Left ventricle myocardium superior (tissue), 1 donor: ENCODE data around the gene AVL9. TPM values are rescaled to one million over a fixed set of nuclear protein-coding genes. Genes with fewer than 3 reads are reported as not detected.
"Not testable (repeated sequence)": the region's sequence is repeated elsewhere in the genome, so short reads cannot be mapped to it uniquely, and the experiment has no call there.

Source experiments
- ATAC-seq: fragments of 200-7000 bp; cut with Tn5 transposase; one replicate; pipeline ENCODE4 v1.9.1; 2020; ENCODE audit warnings: mild to moderate bottlenecking, moderate library complexity
- DNase-seq: peaks from one replicate; pipeline ENCODE4 v3.0.0-alpha.2; 2020
- intact Hi-C: fragments of 100-400 bp; cut with micrococcal nuclease; formaldehyde crosslinking; loops from one replicate; pipeline ENCODE4 v1.11.0; 2022
- total RNA-seq: library from RNA; stranded (reverse); fragmentation: NEBNext Ultra II Directional; extraction: Animal tissue kit (Norgen Biotek cat#: 25700); gene quantifications from one replicate; pipeline ENCODE4 v1.2.1, GENCODE V29; 2021
- donor health status: DM: no; HTN: yes; CAD: no; lungs with severe emphysema.

AVL9 gene
- total RNA-seq, 1 donor from 2014 or later = 12.8 TPM

- intact Hi-C loops = no loop called here
- DNase-seq = no peak
- ATAC-seq = no peak
Measured at GRCh38 chr7:32489788-32490126, 5.5 kb upstream of the AVL9 start.

GRCh38 chr7:32490127-32490796 lies 5.0 kb upstream of the AVL9 start, which contains the start of gene LSM5:
LSM5 (minus strand) TSS chr7:32490380; CDS start chr7:32490365, 15 bp downstream.
- intact Hi-C loops = no loop called here
- DNase-seq (peak; percentile 94), ATAC-seq (peak; percentile 89)

GRCh38 chr7:32494946-32495297 lies 367 bp upstream of the AVL9 start:
- intact Hi-C loops = no loop called here
- DNase-seq = no peak
- peak; percentile 14 for ATAC-seq

GRCh38 chr7:32496052-32496813 lies 944 bp downstream of the AVL9 start:
- ATAC-seq (no peak), DNase-seq (no peak)
- intact Hi-C loops = no loop called here

GRCh38 chr7:32499755-32500154 lies 4.5 kb downstream of the AVL9 start:
- DNase-seq, ATAC-seq, intact Hi-C loops: not testable (repeated sequence)

DNA sequence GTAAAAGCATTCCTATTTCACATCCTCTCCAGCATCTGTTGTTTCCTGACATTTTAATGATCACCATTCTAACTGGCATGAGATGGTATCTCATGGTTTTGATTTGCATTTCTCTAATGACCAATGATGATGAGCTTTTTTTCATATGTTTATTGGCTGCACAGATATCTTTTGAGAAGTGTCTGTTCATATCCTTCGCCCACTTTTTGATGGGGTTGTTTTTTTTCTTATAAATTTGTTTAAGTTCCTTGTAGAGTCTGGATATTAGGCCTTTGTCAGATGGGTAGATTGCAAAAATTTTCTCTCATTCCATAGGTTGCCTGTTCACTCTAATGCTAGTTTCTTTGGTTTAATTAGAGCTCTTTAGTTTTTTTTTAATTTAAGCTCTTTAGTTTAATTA lies 4.9 kb downstream of the AVL9 start:
- ATAC-seq, DNase-seq, intact Hi-C loops: not testable (repeated sequence)

- ATAC-seq (peak; percentile 36), DNase-seq (no peak)
- intact Hi-C loops = no loop called here
Measured at GRCh38 chr7:32500922-32501341, 5.6 kb downstream of the AVL9 start.

DNA sequence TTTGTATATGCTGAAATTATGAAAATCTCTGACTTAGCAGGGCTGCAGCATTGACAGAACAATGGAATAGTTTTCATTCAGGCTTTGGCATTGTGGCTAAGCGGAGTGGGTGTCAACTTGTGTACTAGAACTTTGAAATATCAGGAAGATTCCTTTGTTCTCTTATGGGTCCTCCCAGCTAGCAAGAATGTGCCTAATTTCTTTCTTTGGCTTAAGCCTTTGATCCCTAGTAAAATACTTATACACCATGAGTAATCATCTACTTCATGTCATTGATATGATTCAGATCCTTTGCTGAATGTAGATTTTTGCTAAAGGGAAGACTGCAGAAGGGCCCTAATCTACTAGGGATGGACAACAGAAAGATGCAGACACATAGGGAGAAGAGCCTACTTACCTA lies 6.2 kb downstream of the AVL9 start:
- DNase-seq (no peak), ATAC-seq (peak; percentile 39)
- intact Hi-C loops = no loop called here

DNA sequence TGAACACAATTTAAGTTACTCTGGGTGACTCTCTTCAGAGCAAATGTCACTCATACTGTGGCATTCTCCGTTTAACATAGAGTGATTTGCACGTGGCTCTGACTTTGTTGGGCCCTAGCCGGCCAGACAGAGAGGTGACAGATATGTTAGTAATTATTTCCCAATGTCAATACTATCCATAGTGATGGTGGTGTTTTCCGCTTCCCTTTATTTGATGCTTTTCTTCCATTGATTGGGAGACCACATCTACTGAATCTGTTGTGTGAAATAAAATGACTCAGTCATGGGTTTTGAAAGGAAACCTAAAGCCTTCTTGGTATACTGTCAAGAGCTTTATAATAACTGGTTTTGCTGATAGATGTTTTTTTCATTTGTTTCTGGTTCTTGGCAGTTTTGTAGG lies 7.4 kb downstream of the AVL9 start:
- no peak for DNase-seq
- intact Hi-C loops = no loop called here

GRCh38 chr7:32506266-32507054 lies 11.2 kb downstream of the AVL9 start:
- ATAC-seq = no peak
- intact Hi-C loops = no loop called here
- no peak for DNase-seq

More for the DNA sequence above, 7.4 kb downstream of the AVL9 start:
- no peak for ATAC-seq

- DNase-seq = no peak
- intact Hi-C loops = no loop called here
- no peak for ATAC-seq
Measured at GRCh38 chr7:32507414-32507813, 12.1 kb downstream of the AVL9 start.

DNA sequence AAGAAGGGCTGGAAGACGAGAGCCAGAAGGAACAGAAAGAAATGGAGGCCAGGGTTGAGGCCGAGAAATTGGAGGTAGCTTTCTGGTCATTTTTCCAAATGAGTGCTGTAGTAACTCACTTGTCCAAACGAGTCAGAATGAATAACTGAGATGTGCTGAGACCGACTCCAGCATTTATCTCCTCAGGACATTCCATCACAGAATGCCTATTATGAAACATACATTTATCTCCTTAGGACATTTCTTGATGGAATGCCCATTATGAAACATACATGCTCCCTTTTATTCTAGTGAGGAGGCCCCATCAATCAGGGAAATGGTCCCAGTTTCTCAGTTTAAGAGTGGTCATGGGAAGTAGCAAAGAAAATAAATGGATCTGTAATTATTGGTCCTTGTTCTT lies 16.5 kb downstream of the AVL9 start:
- intact Hi-C loops = no loop called here
- DNase-seq = no peak
- ATAC-seq = no peak

DNA sequence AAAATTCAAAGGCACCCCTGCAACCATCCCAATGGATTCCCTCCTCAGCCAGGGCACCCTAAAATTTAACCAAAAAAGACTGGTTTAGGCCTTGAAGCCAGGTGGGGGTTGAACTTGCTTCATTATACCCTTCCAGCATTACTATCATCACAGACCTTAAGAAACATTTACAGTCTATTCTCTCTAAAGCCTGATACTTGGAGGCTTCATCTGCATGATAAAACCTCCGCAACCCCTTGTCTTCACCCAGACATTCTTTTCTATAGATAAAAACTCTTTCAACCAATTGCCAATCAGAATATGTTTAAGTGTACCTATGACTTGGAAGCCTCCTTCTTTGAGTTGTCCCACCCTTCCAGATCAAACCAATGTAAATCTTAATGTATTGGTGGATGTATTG lies 17.9 kb downstream of the AVL9 start:
- intact Hi-C loops = no loop called here
- ATAC-seq (no peak), DNase-seq (no peak)

- DNase-seq (no peak), ATAC-seq (no peak)
- intact Hi-C loops = no loop called here
Measured at GRCh38 chr7:32515890-32516550, 20.7 kb downstream of the AVL9 start.

DNA sequence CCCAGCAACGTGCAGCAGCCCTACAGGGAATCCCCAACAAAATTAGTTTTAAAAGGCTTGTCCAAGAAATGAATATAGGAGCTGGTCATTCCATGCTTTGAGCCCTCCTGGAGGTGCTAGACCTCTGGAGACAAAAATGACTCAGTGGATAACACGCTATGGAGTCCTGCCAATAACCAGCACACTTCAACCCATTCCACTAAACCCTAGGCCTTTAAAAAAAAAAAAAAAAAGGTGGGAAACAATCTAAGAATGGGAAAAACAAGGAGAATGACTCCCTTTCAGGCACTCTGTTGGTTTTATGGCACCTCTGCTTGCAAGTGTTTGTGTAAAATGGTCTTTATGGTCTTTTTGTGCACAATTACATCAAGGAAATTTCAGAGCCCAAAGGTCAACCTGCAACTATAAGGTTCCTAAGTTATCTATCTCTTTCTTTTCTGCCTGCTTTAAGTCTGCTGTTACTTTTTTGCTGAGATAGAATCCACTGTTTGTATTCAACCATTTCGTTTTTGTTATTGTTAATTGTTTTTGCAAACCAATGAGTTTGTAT lies 21.3 kb downstream of the AVL9 start:
- ATAC-seq = peak; percentile 48
- intact Hi-C loops = no loop called here
- no peak for DNase-seq

GRCh38 chr7:32518534-32519140 lies 23.3 kb downstream of the AVL9 start:
- no peak for ATAC-seq
- DNase-seq = no peak
- intact Hi-C loops = no loop called here

DNA sequence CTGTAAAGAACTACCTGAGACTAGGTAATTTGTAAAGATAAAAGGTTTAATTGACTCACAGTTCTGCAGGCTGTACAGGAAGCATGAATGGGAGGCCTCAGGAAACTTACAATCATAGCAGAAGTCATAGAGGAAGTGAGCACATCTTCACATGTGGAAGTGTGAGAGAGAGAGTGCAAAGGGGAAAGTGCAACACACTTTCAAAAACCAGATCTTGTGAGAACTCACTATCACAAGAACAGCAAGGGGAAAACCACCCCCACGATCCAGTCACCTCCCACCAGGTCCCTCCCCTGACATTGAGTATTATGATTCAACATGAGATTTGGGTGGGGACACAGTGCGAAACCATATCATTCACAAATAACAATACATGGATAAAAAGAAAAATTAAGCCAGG lies 24.5 kb downstream of the AVL9 start:
- intact Hi-C loops = no loop called here
- DNase-seq (no peak), ATAC-seq (no peak)

DNA sequence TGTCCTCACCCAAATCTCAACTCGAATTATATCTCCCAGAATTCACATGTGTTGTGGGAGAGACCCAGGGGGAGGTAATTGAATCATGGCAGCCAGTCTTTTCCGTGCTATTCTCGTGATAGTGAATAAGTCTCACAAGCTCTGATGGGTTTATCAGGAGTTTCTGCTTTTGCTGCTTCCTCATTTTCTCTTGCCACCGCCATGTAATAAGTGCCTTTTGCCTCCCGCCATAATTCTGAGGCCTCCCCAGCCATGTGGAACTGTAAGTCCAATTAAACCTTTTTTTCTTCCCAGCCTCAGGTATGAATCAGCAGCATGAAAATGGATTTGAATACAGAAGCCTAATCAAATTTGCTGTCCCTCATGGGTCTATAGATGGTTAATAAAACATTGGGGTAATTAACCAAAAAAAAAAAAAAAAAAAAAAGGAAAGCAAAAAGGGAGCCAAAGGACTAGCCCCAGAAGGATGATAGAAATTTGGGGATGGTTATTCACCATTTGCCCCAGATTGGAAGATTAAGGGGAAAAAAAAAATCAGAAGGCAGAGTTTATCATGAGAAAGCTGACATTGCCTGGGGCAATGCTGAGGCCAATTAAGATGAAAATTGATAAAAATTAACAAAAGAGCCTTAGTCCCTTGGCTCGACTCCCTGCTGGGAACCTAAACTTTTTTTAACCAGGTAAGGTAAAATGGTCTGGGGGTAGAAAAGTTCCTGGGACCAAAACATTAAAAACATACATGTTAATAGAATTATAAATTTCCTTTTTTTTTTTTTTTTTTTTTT lies 27.6 kb downstream of the AVL9 start:
- intact Hi-C loops = no loop called here
- DNase-seq = no peak
- ATAC-seq = no peak
